Right renal pelvis (tissue), 4 donors: ENCODE data around the gene OR51S1. TPM values are rescaled to one million over a fixed set of nuclear protein-coding genes. Genes with fewer than 3 reads are reported as not detected.
"Not testable (repeated sequence)": the region's sequence is repeated elsewhere in the genome, so short reads cannot be mapped to it uniquely, and the experiment has no call there.

Experiments used
- DNase-seq, 4 donors: peaks; one replicate each; pipeline ENCODE4 v3.0.0-alpha.2; 2013; ENCODE audit warnings: low read depth in 4 of 4, low spot score in 3 of 4, missing footprints in 1 of 4
- polyA plus RNA-seq, 4 donors: library from polyadenylated mRNA; unstranded; fragments of 120-200 nt; gene quantifications; one replicate each; pipeline ENCODE4 v1.2.1, GENCODE V29; 2013; ENCODE audit not compliant: insufficient read length in 4 of 4

Gene OR51S1
- polyA plus RNA-seq, 4 donors: not detected

DNA sequence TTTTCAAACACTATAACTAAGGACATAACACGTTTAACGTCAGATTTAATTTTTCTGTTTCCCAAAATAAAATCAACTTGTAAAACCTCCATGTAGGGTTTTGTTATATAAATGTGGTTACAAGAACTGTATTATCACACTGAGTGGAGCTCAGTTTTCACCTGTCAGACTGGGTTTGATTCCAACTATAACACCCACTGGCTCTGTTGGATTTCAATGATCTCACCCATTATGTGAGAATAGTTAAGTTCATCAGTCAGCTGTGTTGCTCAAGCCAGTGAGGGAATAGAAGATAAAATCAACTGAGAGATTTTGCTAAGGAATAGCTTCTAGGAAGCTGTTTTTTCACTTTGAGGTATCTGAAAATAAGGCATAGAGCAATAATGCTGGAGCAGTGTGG, 39.8 kb downstream of the OR51S1 start:
- DNase-seq: no peak

DNA sequence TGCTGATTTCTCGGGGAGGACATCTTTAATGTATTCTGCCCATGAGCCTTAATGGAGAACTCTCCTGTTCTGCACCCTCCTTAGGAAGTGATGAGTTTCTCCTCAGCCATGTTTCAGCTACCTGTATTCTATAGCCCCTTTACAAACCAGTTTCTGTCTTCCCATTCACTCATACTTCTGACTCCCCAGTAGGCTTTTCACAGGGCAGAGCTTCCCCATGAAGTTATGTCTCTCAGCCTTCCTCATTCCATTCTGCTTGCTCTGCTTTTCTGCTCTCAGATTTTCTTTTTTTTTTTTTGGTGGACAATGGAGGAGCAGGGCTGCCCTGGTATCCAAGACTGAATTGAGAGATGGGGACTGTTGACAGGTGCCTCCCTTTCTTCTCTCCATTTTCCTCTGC, 40.5 kb downstream of the OR51S1 start:
- no peak for DNase-seq

DNA sequence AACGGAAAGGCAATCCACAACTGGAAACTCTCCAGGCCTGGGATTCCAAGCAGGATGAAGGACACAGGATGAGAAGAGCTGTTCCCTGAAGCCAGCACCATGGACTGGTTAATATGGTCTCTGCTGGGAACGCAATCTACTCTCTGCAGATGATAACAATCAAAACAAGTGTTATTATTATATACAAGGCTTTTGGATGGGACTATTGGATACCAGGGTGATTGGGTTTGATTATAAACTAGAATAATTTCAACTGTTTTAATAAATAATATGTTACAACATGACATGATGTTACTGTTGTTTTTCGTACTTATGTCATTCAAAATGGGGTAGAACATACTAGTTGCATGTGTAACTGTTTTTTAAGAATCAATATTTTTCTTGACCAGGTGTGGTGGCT, 44.7 kb downstream of the OR51S1 start, which contains the start of gene OR52R1:
TSS of gene OR52R1 (minus strand) at position 101 of the 400 bp plus-strand sequence. CDS start at position 101, 0 bp downstream.
- no peak for DNase-seq

DNA sequence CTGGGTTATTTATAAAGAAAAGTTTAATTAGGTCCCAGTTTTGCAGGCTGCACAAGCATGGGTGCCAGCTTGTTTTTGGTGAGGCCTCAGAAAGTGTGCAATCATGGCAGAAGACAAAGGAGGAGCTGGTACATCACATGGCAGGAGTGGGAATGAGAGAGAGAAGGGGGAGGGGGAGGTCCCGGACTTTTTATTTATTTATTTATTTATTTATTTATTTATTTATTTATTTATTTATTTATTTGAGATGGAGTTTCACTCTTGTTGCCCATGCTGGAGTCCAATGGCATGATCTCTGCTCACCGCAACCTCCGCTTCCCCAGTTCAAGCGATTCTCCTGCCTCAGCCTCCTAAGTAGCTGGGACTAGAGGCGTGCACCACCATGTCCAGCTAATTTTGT, 47.7 kb downstream of the OR51S1 start:
- not testable (repeated sequence) for DNase-seq

DNA sequence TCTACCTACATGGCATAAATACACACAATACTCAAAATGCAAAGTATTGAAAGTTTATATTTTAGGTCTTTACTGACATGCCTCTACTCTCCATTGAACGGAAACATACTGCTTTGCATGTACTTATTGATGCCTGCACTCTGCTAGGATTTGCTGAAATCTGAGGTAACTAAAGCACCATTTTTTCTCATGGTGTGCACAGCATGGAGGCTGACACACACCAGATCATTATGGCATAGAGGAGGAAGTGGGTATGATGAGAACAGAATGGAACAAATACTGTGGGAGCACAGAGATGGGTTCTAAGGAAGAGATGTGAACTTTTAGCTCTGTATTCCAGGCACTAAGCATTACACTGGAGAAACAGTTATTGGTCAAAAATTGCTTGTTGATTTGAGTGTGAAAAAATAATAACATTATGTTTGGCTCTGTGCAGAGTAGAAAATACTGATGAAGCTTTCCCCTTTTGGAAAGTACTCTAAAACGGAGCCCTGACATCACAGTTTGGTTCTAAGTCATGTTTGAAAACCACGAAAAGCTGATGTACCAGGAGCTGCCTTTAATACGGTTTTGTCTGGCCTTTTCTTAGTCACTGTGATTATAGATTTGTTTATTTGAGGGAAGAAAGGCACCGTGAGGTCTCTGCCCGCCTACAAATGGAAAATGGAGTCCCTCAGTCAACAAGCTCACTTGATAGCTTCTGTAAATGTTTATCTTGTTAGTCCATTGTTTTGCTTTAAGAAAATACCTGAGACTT, 50.4 kb downstream of the OR51S1 start:
- no peak for DNase-seq

Other genes starting within 250 kb of the OR51S1 start
- gene TRIM68, start 241.0 kb downstream of the OR51S1 start, polyA plus RNA-seq: 10 to 100 TPM; 19.1 to 22.6 (median 20.7) TPM
- not detected for gene OR51D1, start 211.7 kb downstream of the OR51S1 start, polyA plus RNA-seq
- gene OR51E1, start 205.2 kb downstream of the OR51S1 start, polyA plus RNA-seq: 1 to 10 TPM; 1.4 to 2.2 (median 1.8) TPM
- under 1 TPM; 0.64 to 1.00 (median 0.72) TPM for gene OR51E2, start 151.4 kb downstream of the OR51S1 start, polyA plus RNA-seq
- under 1 TPM; 0.19 to 0.74 (median 0.25) TPM for gene MMP26, start 144.4 kb downstream of the OR51S1 start, polyA plus RNA-seq
- gene OR51F1, start 79.3 kb downstream of the OR51S1 start, polyA plus RNA-seq: not detected
- not detected for gene OR52R1, start 44.8 kb downstream of the OR51S1 start, polyA plus RNA-seq
- gene OR51F2, start 27.9 kb downstream of the OR51S1 start, polyA plus RNA-seq: not detected
- gene OR51T1, start 32.7 kb upstream of the OR51S1 start, polyA plus RNA-seq: not detected
- gene OR51A7, start 54.6 kb upstream of the OR51S1 start, polyA plus RNA-seq: not detected
- not detected for gene OR51G2, start 70.1 kb upstream of the OR51S1 start, polyA plus RNA-seq
- gene OR51G1, start 75.1 kb upstream of the OR51S1 start, polyA plus RNA-seq: not detected
- not detected for gene OR51A4, start 98.4 kb upstream of the OR51S1 start, polyA plus RNA-seq
- not detected for gene OR51A2, start 106.5 kb upstream of the OR51S1 start, polyA plus RNA-seq
- under 1 TPM in 1 of 4 donors, not detected in 3; 0.03 TPM for gene OR51L1, start 145.6 kb upstream of the OR51S1 start, polyA plus RNA-seq
- not detected for gene OR52J3, start 197.3 kb upstream of the OR51S1 start, polyA plus RNA-seq
- gene OR52E2, start 210.4 kb upstream of the OR51S1 start, polyA plus RNA-seq: not detected
- not detected for gene OR52E1, start 220.4 kb upstream of the OR51S1 start, polyA plus RNA-seq